GM18858 (cell line): ENCODE results near the gene PIK3CA.
"Not testable (repeated sequence)": the region's sequence is repeated elsewhere in the genome, so short reads cannot be mapped to it uniquely, and the experiment has no call there.

Experiments
- ATAC-seq: cut with Tn5 transposase; IDR thresholded peaks from one replicate; pipeline ENCODE4 v1.9.1; 2021; ENCODE audit not compliant: unreplicated experiment

Gene PIK3CA

DNA sequence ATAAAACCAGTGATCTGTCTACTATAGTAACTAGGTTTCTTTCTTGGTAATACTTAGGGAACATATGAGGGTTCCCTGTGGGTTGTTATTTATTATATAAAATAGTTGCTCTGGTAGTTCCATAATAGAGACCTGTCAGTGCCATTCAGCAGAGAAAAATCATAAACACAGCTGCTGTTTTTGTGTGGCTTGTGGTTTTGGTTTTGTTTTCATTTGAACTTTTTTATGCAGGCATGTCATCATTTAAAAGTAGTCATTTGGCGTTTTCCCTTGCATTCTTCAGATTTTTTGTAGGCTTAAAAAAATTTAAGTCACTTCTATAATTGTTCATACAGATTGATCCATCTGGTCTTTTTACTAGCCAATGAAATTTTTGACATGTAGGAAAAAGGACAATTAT lies 47.9 kb downstream of the PIK3CA start:
- peak; percentile 90 for ATAC-seq

- ATAC-seq, result no peak
Measured at GRCh38 chr3:179196700-179197099, 48.5 kb downstream of the PIK3CA start.

DNA sequence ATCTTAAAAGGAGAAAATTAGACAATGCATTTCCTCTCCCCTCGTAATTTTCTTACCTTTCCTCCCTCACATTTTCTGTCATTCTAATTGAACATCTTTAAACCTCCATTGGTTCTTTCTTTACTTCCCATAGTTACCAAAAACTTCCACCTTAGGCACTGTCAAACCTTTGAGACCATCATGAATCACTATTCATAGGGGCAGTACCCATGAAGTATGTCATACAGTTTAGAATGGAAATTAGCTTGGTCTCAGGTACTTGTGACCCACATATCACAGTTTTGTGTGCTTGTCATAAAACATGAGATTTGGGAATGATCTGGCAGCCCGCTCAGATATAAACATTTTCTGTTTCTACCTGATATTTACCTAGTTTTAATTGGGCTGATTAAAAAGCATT lies 52.6 kb downstream of the PIK3CA start:
- no peak for ATAC-seq

DNA sequence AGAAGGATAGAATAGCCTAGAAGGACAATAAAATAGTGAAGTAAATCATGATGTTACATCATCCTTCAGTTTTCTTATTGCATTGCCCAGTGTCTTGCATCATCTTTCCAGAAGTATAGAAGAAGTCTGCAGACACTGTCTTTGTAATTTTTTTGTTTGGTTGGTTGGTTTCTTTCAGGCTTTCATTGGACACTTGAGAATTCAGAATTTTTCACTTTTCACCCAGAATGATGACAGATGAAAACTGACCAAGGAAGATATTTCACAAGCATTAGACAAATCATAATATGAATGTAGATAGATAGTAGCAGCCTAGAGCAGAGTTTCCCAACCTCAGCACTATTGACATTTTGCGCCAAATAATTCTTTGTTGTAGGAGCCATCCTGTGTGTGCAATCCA lies 67.4 kb downstream of the PIK3CA start:
- ATAC-seq, result not testable (repeated sequence)

- ATAC-seq, result not testable (repeated sequence)
Measured at GRCh38 chr3:179218213-179218612, 70.1 kb downstream of the PIK3CA start.

- no peak for ATAC-seq
Measured at GRCh38 chr3:179223548-179223947, 75.4 kb downstream of the PIK3CA start.

DNA sequence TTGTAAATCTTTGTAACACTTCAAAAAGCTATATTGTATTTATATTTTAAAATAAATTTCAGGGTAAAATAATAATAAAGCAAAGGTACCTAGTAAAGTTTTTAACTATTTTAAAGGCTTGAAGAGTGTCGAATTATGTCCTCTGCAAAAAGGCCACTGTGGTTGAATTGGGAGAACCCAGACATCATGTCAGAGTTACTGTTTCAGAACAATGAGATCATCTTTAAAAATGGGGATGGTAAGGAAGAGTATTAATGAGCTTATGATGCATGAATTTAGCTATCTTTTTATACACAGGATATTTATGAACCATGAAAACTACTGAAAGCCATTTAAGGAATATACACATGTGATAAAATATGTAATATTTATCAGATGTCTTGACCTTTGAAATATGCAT lies 76.4 kb downstream of the PIK3CA start:
- no peak for ATAC-seq

DNA sequence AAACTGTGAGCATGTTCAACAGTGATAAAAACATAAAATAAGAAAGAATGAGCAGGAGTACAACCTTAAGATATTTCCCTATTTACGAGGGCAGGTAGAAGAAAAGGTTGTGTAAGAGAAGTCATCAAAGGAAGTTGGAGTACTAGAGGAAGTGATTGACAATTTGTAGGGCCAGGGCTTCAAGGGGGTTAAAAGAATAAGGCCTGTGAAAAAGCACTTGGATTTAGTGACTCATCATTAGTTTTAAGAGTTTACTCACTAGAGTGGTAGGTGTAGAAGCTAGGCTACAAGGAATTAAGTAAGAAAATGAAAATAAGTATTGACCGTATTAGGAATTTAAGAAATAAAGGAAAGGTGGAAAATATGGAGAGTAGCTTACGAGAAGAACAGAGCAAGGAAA lies 79.2 kb downstream of the PIK3CA start:
- no peak for ATAC-seq

DNA sequence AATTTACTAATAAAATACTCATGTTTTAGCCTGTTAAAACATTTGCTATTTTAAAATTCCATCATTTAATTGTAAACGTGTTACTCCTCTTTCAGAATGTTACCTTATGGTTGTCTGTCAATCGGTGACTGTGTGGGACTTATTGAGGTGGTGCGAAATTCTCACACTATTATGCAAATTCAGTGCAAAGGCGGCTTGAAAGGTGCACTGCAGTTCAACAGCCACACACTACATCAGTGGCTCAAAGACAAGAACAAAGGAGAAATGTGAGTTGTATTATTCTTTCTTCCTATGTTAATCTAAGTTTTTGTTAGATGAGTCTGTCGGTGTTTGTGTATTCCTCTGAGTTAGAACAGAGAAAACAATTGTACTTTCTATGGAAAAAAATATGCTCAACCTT lies 81.0 kb downstream of the PIK3CA start:
- no peak for ATAC-seq

DNA sequence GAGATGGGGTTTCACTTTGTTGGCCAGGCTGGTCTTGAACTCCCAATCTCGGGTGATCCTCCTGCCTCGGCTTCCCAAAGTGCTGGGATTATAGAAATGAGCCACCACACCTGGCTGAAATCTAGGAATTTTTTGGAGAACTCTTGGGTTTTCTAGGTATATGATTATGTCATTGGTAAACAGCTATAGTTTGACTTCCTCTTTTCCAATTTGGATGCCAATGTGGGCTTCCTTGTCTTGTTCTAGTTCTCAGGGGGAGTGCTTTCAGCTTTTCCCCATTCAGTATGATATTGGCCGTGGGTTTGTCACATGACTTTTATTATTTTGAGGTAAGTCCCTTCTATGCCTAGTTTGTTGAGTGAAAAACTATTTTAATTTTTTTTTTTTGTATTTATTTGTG lies 84.9 kb downstream of the PIK3CA start:
- ATAC-seq, result no peak

DNA sequence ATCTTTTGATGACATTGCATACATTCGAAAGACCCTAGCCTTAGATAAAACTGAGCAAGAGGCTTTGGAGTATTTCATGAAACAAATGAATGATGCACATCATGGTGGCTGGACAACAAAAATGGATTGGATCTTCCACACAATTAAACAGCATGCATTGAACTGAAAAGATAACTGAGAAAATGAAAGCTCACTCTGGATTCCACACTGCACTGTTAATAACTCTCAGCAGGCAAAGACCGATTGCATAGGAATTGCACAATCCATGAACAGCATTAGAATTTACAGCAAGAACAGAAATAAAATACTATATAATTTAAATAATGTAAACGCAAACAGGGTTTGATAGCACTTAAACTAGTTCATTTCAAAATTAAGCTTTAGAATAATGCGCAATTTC lies 86.0 kb downstream of the PIK3CA start:
- ATAC-seq, result no peak

DNA sequence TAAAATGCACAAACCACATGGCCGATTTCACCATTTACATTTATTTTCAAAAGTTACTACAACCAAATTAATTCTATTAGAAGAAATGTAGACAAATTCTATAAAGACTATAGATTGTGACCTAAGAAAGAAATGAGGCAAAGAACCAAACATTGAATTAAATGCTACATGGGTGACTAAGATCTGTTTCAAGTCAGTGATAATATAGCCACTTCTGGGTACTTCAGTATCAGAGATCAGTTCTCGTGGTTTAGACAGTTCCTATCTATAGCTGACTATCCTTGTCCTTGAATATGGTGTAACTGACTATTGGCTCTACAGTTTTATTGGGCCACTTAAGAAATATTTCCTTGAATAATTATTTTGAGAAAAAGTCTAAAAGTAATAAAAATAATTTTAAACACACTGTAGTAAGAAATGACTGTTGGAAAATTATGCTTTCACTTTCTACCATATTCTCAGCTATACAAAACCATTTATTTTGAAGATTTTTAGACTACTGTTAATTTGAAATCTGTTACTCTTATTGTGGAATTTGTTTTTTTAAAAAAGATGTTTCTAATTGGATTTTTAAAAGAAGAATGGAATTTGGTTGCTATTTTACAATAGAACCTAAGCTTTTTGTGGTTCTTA lies 88.6 kb downstream of the PIK3CA start:
- peak; percentile 76 for ATAC-seq

DNA sequence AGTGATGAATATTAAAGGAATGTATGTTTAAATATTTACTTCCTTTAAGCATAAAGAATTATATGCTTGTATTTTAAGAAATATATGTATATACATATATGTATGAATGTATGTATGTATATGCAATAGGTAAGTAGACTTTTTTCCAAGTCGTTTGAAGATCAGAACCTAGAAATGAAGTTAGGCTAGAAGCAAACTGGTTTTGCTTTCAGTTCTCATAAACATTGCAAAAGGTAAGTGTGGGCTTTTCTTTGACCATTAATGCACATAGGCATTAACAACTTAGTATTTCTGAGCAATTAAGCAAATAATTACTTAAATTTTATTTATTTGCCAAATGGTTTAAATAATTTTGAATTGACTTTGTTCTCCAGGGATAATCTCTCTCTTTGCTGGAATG lies 92.1 kb downstream of the PIK3CA start:
- peak; percentile 36 for ATAC-seq

- ATAC-seq, result not testable (repeated sequence)
Measured at GRCh38 chr3:179242859-179243258, 94.7 kb downstream of the PIK3CA start.

DNA sequence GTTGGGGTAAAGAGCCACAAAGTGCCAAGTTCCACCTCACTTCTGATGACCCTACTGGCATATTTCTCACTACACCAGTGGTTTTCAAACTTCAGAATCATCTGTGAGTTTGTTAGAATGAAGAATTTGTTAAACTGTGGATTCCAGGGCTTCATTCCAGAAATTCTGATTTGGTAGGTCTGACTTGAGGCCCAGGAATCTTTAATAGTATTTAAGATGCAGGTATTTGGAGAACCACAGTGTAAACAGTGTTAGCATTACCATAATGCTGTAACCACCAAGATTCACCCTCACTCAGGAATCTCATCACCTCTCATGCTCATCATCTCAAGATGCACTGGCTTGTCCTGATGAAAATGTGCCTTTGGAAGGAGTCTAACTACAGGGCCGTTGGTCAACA lies 96.7 kb downstream of the PIK3CA start:
- no peak for ATAC-seq

DNA sequence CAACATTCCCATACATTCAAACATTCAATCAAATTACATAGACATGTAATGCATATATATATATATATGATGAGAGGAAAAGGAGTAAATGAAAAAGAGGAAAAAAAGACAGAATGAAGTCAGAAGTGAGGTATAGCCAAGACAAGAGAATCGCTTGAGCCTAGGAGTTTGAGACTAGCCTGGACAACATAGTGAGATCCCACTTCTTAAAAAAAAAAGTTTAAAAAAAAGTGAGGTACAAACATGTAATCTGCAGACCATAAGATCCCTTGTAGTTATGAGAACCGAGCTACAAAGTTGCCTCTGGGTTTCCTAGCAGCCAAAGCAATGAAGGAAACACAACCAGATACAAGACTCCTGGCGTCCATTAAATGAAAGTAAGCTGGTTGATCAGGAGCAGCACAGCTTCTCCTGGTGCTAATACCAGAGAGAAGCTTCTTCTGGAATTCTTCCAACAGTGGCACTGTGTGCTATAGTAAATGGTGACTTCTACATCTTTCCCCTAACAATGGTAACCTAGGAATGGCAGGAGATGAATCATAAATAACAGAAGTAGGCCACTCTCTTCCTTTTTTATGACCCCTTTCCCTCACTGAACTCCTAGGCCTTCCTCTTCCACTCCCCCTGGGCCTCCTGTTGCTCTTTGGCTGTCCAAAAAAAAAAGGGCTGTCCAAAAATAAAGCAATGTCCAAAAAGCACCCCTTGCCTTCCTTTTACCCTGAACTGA lies 99.3 kb downstream of the PIK3CA start:
- ATAC-seq, result no peak

- ATAC-seq, result no peak
Measured at GRCh38 chr3:179250803-179251476, 102.8 kb downstream of the PIK3CA start, which contains the start of gene KCNMB3. KCNMB3 (minus strand) TSS chr3:179251114; CDS start chr3:179250990, 124 bp downstream.

GRCh38 chr3:179256813-179257212 lies 108.7 kb downstream of the PIK3CA start:
- no peak for ATAC-seq

- ATAC-seq, result not testable (repeated sequence)
Measured at GRCh38 chr3:179257742-179258141, 109.6 kb downstream of the PIK3CA start.

DNA sequence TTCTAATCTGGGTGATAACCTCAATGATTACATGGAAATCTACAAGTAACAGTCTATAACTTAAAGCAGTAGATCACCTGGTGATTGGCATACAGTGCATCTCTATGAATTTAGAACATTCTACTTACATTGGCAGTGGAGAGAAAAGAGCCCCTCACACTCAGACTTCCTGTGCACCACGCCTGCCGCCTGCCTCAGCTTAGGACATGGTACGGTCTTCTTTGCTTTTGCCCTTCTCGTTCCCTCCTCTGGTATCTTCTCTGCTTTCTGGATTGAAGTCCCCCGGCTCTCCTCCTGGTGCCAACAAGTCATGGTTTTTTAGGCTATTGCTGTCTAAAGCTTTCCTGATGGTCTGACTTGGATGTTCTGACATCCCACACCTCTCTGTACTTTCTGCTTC lies 110.7 kb downstream of the PIK3CA start:
- ATAC-seq, result no peak

- ATAC-seq, result not testable (repeated sequence)
Measured at GRCh38 chr3:179259959-179260756, 112.0 kb downstream of the PIK3CA start.
